Endometrial microvascular endothelial cells (primary cell): Measurements from ENCODE around the gene KRT6B. TPM values are rescaled to one million over a fixed set of nuclear protein-coding genes. Genes with fewer than 3 reads are reported as not detected.

Experiments
- in situ Hi-C: cut with HindIII; loops from 2 replicates; pipeline ENCODE4 v1.10.0; 2017; ENCODE audit warnings: low sequenced_read_pairs, low pct_unique_long_range_greater_than_20kb; ENCODE audit errors: inconsistent ontology term
- total RNA-seq: library from RNA; depleted of rRNA; stranded (reverse); fragments of >200 nt; gene quantifications from one replicate; pipeline ENCODE4 v1.2.3, GENCODE V29; 2015; ENCODE audit errors: inconsistent ontology term

KRT6B gene
- total RNA-seq, 1 donor from 2014 or later: not detected

- in situ Hi-C loops: no loop called here
Observed at GRCh38 chr12:52399756-52400155, 52.2 kb downstream of the KRT6B start.

DNA sequence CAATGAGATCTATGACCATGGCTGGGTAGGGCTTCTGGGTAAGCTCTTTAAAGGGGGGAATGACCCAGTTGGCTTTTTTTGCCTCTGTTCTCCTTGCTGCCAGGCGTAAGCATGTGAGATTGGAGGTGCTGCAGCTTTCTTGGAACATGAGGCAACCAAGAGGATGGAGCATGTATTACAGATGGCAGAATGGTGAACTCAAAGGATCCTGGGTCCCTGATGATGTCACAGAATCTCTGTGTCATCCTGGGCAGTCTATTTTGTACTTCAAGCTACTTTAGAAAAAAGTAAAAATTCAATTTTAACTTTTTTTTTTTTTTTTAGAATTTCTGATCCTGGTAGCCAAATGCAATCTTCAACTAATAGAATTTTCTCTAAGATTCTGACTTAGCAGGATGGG is 53.8 kb downstream of the KRT6B start:
- in situ Hi-C loops: no loop called here

DNA sequence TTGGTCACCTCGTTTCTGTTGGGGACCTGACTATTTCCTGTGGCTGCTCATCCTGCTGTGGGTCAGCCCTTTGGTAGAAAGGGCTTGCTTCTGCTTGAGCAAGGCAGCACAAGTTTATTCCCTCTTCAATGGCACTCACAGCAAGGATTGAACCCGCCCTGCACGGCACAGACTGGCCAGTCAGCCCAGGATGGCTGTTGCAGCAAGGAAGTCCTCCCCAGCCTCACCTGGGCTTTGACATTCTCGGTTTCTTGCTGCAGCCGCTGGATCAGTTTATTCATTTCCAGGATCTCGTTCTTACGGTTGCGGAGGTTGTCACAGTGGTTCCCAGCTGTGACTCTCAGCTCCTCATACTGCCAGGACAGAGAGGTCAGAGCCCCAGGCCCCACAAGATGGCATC is 55.3 kb downstream of the KRT6B start:
- in situ Hi-C loops: no loop called here

Other genes with a start within 250 kb of the KRT6B start
- 495 TPM for gene KRT7, start 218.9 kb downstream of the KRT6B start, total RNA-seq
- not detected for gene KRT86, start 177.5 kb downstream of the KRT6B start, total RNA-seq
- not detected for gene KRT81, start 160.6 kb downstream of the KRT6B start, total RNA-seq
- gene KRT83, start 130.7 kb downstream of the KRT6B start, total RNA-seq: not detected
- not detected for gene KRT85, start 84.7 kb downstream of the KRT6B start, total RNA-seq
- gene KRT84, start 66.5 kb downstream of the KRT6B start, total RNA-seq: not detected
- not detected for gene KRT82, start 45.8 kb downstream of the KRT6B start, total RNA-seq
- not detected for gene KRT75, start 17.8 kb downstream of the KRT6B start, total RNA-seq
- not detected for gene KRT6C, start 21.7 kb upstream of the KRT6B start, total RNA-seq
- gene KRT6A, start 41.1 kb upstream of the KRT6B start, total RNA-seq: not detected
- gene KRT5, start 68.2 kb upstream of the KRT6B start, total RNA-seq: not detected
- gene KRT71, start 101.0 kb upstream of the KRT6B start, total RNA-seq: not detected
- not detected for gene KRT74, start 121.7 kb upstream of the KRT6B start, total RNA-seq
- not detected for gene KRT72, start 149.3 kb upstream of the KRT6B start, total RNA-seq
- gene KRT73, start 166.4 kb upstream of the KRT6B start, total RNA-seq: not detected
- not detected for gene KRT2, start 200.1 kb upstream of the KRT6B start, total RNA-seq
- gene KRT1, start 228.3 kb upstream of the KRT6B start, total RNA-seq: not detected